Activated CD8-positive, alpha-beta T cell treated with anti-CD3 and anti-CD28 coated beads for 36 hours (primary cell): Measurements from ENCODE around the gene GPR4. TPM values are rescaled to one million over a fixed set of nuclear protein-coding genes. Genes with fewer than 3 reads are reported as not detected.

Experiments
- ATAC-seq: fragments of 200-7000 bp; cut with Tn5 transposase; one replicate; pipeline ENCODE4 v1.10.0; 2021; ENCODE audit warnings: mild to moderate bottlenecking, moderate library complexity
- CTCF ChIA-PET: fragments of 350-600 bp; sonication (Branson Sonifier 250); formaldehyde crosslinking; loops from one replicate; lab custom pipeline; 2021; ENCODE audit warnings: antibody characterized with exemption; lab: Charles Lee
- POLR2A ChIA-PET: fragments of 350-600 bp; sonication (Branson Sonifier 250); formaldehyde crosslinking; loops from one replicate; lab custom pipeline; 2021; ENCODE audit warnings: antibody characterized with exemption; lab: Charles Lee
- DNase-seq: peaks from one replicate; pipeline ENCODE4 v3.0.0-alpha.2; 2020
- H3K27ac Mint-ChIP-seq: one replicate; pipeline ENCODE4 v1.8.0; 2021; ENCODE audit warnings: mild to moderate bottlenecking, mixed read lengths
- H3K27me3 Mint-ChIP-seq: one replicate; pipeline ENCODE4 v1.8.0; 2021; ENCODE audit warnings: mixed read lengths
- H3K36me3 Mint-ChIP-seq: one replicate; pipeline ENCODE4 v1.8.0; 2021; ENCODE audit warnings: low read depth, mixed read lengths
- H3K4me1 Mint-ChIP-seq: one replicate; pipeline ENCODE4 v1.8.0; 2021; ENCODE audit warnings: low read depth, mixed read lengths
- H3K4me3 Mint-ChIP-seq: one replicate; pipeline ENCODE4 v1.8.0; 2021; ENCODE audit warnings: mild to moderate bottlenecking, moderate library complexity, mixed read lengths
- H3K9me3 Mint-ChIP-seq: one replicate; pipeline ENCODE4 v1.8.0; 2021; ENCODE audit warnings: mixed read lengths
- intact Hi-C: fragments of 100-400 bp; cut with micrococcal nuclease; formaldehyde crosslinking; loops from one replicate; pipeline ENCODE4 v1.10.0; 2022
- total RNA-seq, 2 experiments: library from RNA; stranded (reverse); gene quantifications; one replicate each; pipeline ENCODE4 v1.2.3, GENCODE V29; 2021
- TF ChIP-seq, protein P1 (sequence below): fragments of 200-600 bp; IDR thresholded peaks from one replicate; pipeline ENCODE4 v1.8.0; 2022; ENCODE audit warnings: antibody characterized with exemption, mild to moderate bottlenecking

The GPR4 gene
- total RNA-seq, 2 experiments from 2014 or later, result not detected

GRCh38 chr19:45587873-45588272 lies 14.1 kb downstream of the GPR4 start:
- H3K27me3 Mint-ChIP-seq, result peaks cover 31% of the 10 kb centered on the region
- H3K36me3 Mint-ChIP-seq, result peaks cover 6% of the 10 kb centered on the region
- ChIA-PET CTCF (no interaction called here), POLR2A (no interaction called here)
- no peak for DNase-seq
- H3K4me3 Mint-ChIP-seq, result no peak overlapping the region
- TF ChIP-seq, protein P1, sequence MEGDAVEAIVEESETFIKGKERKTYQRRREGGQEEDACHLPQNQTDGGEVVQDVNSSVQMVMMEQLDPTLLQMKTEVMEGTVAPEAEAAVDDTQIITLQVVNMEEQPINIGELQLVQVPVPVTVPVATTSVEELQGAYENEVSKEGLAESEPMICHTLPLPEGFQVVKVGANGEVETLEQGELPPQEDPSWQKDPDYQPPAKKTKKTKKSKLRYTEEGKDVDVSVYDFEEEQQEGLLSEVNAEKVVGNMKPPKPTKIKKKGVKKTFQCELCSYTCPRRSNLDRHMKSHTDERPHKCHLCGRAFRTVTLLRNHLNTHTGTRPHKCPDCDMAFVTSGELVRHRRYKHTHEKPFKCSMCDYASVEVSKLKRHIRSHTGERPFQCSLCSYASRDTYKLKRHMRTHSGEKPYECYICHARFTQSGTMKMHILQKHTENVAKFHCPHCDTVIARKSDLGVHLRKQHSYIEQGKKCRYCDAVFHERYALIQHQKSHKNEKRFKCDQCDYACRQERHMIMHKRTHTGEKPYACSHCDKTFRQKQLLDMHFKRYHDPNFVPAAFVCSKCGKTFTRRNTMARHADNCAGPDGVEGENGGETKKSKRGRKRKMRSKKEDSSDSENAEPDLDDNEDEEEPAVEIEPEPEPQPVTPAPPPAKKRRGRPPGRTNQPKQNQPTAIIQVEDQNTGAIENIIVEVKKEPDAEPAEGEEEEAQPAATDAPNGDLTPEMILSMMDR, result no peak
- H3K27ac Mint-ChIP-seq, result no peak overlapping the region
- no peak for ATAC-seq
- H3K9me3 Mint-ChIP-seq, result no peaks in the 10 kb centered on the region
- intact Hi-C loops, result no loop called here
- peaks cover 20% of the 10 kb centered on the region for H3K4me1 Mint-ChIP-seq

GRCh38 chr19:45585158-45585577 lies 16.8 kb downstream of the GPR4 start:
- ChIA-PET CTCF (interaction anchor here (0.9 to 3.2 kb wide), 3 partner anchors 27 to 108 kb away, joined by 3 to 15 read pairs (median 3); partner anchors contain the start of gene QPCTL), POLR2A (interaction anchor here (0.6 to 2.3 kb wide), 3 partner anchors 16 to 56 kb away, joined by 3 to 21 read pairs (median 3); partner anchors contain the start of gene EML2)
- Mint-ChIP-seq H3K4me3 (peak overlapping the region; percentile 91), H3K27ac (peak overlapping the region; percentile 99), H3K27me3 (peaks cover 14% of the 10 kb centered on the region), H3K9me3 (no peaks in the 10 kb centered on the region), H3K4me1 (peaks cover 17% of the 10 kb centered on the region), H3K36me3 (peaks cover 10% of the 10 kb centered on the region)
- TF ChIP-seq, protein P1, result no peak
- no peak for DNase-seq
- no peak for ATAC-seq
- intact Hi-C loops, result no loop called here

DNA sequence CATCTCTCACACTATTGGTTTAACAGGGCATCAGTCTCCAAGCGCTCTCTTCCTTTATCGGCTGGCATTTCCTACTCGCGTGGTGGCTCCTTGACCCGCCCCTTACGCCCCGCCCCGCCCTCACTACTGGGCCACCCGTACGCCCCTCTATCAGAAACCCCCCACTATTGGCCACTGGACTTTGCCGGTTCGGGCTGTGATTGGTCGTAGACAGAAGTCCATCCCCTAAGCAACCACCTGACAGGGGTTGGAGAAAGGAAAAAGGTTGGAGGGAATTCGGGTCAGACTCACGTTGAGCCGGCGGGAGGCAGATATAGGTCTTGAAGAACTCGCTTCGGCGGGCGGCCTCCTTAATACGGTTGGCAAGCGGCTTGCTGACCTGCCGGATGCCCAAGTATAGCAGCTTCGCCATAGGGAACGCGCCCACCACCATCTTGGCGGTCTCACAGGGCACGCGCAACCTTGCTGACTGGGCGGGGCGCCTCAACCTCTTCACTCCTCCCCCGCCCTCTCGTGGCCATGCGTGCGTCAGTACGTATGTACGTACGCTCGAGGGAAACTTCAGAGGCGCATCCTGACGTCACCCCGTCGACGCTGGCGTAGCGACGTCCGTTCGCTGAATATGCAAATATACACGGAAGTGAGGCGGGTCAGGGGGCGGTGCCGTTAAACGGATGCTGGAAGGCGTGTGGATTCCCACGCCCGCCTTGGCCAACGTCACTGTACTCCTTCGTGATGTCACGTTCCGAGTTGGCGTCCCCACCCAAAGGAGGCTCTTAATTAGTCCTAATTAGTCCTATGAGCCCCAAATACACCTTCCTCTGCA lies 17.5 kb downstream of the GPR4 start, which contains the start of gene OPA3:
Gene OPA3 (minus strand): TSS at position 471 of the 826 bp plus-strand sequence. CDS start 38 bp downstream, at position 433.
- Mint-ChIP-seq H3K27ac (peak within 1 kb of the TSS; percentile 99), H3K9me3 (no peaks in the 10 kb centered on the region), H3K4me3 (peak within 1 kb of the TSS; percentile 91), H3K4me1 (peaks cover 17% of the 10 kb centered on the region), H3K36me3 (peaks cover 10% of the 10 kb centered on the region), H3K27me3 (peaks cover 8% of the 10 kb centered on the region)
- ChIA-PET POLR2A (interaction anchor here (0.8 to 2.3 kb wide), 7 partner anchors 10 to 107 kb away, joined by 3 to 21 read pairs (median 3); partner anchors contain the start of genes EML2 and SNRPD2), CTCF (interaction anchor here (0.9 to 3.2 kb wide), 6 partner anchors 27 to 145 kb away, joined by 3 to 15 read pairs (median 3); partner anchors contain the start of gene QPCTL)
- DNase-seq (peak; percentile 100), ATAC-seq (peak; percentile 93)
- TF ChIP-seq, protein P1, result no peak
- intact Hi-C loops, result no loop called here

DNA sequence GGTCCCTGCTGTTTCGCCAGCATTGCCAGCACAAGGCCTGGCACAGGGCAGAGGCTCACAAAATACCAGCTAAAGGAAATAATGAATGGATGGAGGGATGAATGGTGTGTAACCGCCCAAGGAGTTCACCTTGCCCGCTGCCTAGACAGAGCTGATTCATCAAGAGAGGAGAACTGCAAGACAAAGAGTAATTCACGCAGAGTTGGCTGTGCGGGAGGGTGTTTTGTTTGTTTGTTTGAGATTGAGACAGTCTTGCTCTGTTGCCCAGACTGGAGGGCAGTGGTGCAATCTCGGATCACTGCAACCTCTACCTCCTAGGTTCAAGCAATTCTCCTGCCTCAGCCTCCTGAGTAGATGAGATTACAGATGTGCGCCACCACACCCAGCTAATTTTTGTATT lies 20.4 kb downstream of the GPR4 start:
- TF ChIP-seq, protein P1, result no peak
- Mint-ChIP-seq H3K27me3 (peaks cover 2% of the 10 kb centered on the region), H3K27ac (no peak overlapping the region), H3K4me3 (peak overlapping the region; percentile 32), H3K9me3 (no peaks in the 10 kb centered on the region), H3K36me3 (peaks cover 10% of the 10 kb centered on the region), H3K4me1 (peaks cover 27% of the 10 kb centered on the region)
- POLR2A ChIA-PET, result no interaction called here
- CTCF ChIA-PET, result interaction anchor here (1.0 to 1.3 kb wide), 2 partner anchors 24 to 61 kb away, joined by 3 read pairs; no protein-coding TSS in a partner anchor
- ATAC-seq, result no peak
- intact Hi-C loops, result no loop called here
- DNase-seq, result no peak
